ACC112 (cell line): ENCODE measurements around the gene GUCY2D.
"Not testable (repeated sequence)": the region's sequence is repeated elsewhere in the genome, so short reads cannot be mapped to it uniquely, and the experiment has no call there.

Source experiments
- H2AFZ ChIP-seq: fragments of 200-600 bp; sonication (generic); one replicate; pipeline ENCODE4 v1.6.0; 2017; ENCODE audit warnings: antibody characterized with exemption, low read length; ENCODE audit not compliant: unreplicated experiment
- H3K27ac ChIP-seq: fragments of 200-600 bp; sonication (generic); 2 replicates; pipeline ENCODE4 v1.5.1; 2014; ENCODE audit warnings: low read depth, mild to moderate bottlenecking, antibody characterized with exemption, low read length, moderate library complexity
- H3K27me3 ChIP-seq: fragments of 200-600 bp; sonication (generic); 2 replicates; pipeline ENCODE4 v1.6.1; 2014; ENCODE audit warnings: mild to moderate bottlenecking, antibody characterized with exemption, low read length, moderate library complexity, mixed read lengths; ENCODE audit not compliant: insufficient read depth
- H3K36me3 ChIP-seq: fragments of 200-600 bp; sonication (generic); 2 replicates; pipeline ENCODE4 v1.6.1; 2016; ENCODE audit warnings: mild to moderate bottlenecking, antibody characterized with exemption, low read length, moderate library complexity, mixed read lengths; ENCODE audit not compliant: insufficient read depth
- H3K4me1 ChIP-seq: fragments of 200-600 bp; sonication (generic); one replicate; pipeline ENCODE4 v1.6.1; 2016; ENCODE audit warnings: low read length, mixed read lengths; ENCODE audit not compliant: insufficient read depth, unreplicated experiment, control insufficient read depth
- H3K4me3 ChIP-seq: fragments of 200-600 bp; sonication (generic); 2 replicates; pipeline ENCODE4 v1.5.1; 2014; ENCODE audit warnings: mild to moderate bottlenecking, low read depth, low read length
- H3K79me2 ChIP-seq: fragments of 200-600 bp; sonication (generic); one replicate; pipeline ENCODE4 v1.6.0; 2016; ENCODE audit warnings: low read length; ENCODE audit not compliant: control insufficient read depth, unreplicated experiment, insufficient read depth

GUCY2D gene

DNA sequence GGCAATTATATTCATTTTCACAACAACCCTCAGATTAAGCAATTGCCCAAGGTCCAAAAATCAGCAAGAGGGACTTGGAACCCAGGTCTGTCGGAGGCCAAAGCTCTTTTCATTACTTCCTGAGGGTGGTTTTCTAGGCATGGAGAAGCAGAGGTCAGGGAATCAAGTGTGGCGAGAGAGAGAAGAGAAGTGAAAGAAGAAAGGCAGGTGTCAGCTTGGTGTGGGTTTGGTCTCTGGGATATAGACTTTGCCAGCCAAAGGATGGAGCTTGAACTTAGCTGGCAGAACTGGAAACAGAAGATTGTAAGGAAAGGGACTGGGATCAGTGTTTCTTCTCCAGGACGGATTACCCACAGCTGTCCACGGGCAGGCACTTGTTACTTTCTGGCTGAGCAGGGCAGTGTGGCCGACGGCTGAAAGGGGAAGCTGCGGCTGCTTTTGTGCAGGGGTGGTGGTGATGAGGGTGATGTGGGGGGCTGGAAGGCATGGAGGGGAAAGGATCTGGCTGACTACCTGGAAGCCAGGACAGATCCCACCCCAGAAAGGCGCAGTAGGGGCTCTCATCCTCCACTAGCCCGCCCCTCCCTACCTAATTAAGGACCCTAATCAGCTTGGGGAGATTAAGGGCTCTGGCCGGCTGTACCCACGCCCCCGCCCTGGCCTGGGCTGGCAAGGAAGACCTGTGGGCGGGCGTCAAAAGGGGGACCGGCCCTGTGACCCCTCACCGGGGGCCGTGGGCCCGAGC is at the start of gene GUCY2D:
Gene GUCY2D, plus strand, starts transcription at position 640 of the 745 bp plus-strand sequence. CDS start 433 bp downstream, outside the sequence.
- Histone ChIP-seq H2AFZ (peak within 1 kb of the TSS; percentile 12), H3K79me2 (no peaks in the 10 kb centered on the region), H3K36me3 (no peaks in the 10 kb centered on the region), H3K4me1 (peaks cover 7% of the 10 kb centered on the region), H3K27ac (no peak within 1 kb of the TSS), H3K27me3 (peaks cover 36% of the 10 kb centered on the region), H3K4me3 (peak within 1 kb of the TSS; percentile 12; the same call in 1 of the 2 replicates)

DNA sequence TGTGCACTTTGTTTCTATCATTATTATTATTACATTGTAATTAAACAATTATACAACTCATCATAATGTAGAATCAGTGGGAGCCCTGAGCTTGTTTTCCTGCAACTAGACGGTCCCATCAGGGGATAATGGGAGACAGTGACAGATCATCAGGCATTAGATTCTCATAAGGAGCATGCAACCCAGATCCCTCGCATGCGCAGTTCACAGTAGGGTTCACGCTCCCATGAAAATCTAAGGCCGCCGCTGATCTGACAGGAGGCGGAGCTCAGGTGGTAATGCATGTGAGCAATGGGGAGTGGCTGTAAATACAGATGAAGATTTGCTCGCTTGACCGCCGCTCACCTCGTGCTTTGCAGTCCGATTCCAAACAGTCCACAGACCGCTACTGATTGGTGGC is 49.1 kb upstream of the GUCY2D start:
- H3K79me2 ChIP-seq, H3K36me3 ChIP-seq, H3K4me3 ChIP-seq, H3K4me1 ChIP-seq, H3K27me3 ChIP-seq, H2AFZ ChIP-seq, H3K27ac ChIP-seq: not testable (repeated sequence)

DNA sequence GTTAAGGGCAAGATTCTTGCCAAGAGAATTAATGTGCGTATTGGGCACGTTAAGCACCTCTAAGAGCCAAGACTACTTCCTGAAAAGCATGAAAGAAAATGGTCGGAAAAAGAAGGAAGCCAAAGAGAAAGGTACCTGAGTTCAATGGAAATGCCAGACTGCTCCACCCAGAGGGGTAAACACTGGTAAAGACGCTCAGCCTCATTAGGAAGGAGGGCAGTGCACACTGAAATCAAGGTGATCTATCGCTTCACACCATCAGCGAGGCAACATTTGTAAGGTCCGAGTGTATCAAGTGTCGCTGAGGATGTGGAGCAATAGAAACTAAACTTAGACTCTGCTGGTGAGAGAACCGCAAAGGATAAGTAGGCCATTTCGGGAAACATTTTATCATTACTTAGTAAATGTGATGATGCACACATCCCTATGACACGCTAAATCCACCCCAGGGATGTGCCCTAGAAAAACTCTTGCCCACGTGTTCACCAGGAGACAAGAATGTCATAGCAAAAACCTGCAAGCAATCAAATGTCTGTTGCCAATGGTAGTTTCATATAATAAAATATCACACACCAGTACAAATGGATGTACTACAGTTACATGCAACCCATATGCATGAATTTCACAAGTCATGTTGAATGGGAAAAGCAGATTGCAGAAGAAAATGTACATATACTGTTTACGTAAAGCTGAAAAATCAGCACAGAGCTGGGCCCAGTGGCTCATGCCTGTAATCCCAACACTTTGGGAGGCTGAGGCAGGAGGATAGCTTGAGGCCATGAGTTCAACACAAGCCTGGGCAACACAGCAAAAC is 46.8 kb upstream of the GUCY2D start:
- no peaks in the 10 kb centered on the region for H3K79me2 ChIP-seq
- H3K27me3 ChIP-seq = no peaks in the 10 kb centered on the region
- H3K36me3 ChIP-seq = no peaks in the 10 kb centered on the region
- H2AFZ ChIP-seq = no peak overlapping the region
- H3K4me1 ChIP-seq = no peaks in the 10 kb centered on the region
- no peak overlapping the region for H3K27ac ChIP-seq
- H3K4me3 ChIP-seq = no peak overlapping the region

GRCh38 chr17:7956228-7956965 is 46.0 kb upstream of the GUCY2D start:
- no peaks in the 10 kb centered on the region for H3K79me2 ChIP-seq
- H3K36me3 ChIP-seq = no peaks in the 10 kb centered on the region
- H3K27ac ChIP-seq = no peak overlapping the region
- no peaks in the 10 kb centered on the region for H3K4me1 ChIP-seq
- H3K27me3 ChIP-seq = no peaks in the 10 kb centered on the region
- no peak overlapping the region for H3K4me3 ChIP-seq
- H2AFZ ChIP-seq = no peak overlapping the region

- no peaks in the 10 kb centered on the region for H3K27me3 ChIP-seq
- no peak overlapping the region for H2AFZ ChIP-seq
- no peaks in the 10 kb centered on the region for H3K4me1 ChIP-seq
- no peaks in the 10 kb centered on the region for H3K79me2 ChIP-seq
- no peak overlapping the region for H3K4me3 ChIP-seq
- H3K36me3 ChIP-seq = no peaks in the 10 kb centered on the region
- H3K27ac ChIP-seq = no peak overlapping the region
Observed at GRCh38 chr17:7959503-7960253, 42.7 kb upstream of the GUCY2D start.

DNA sequence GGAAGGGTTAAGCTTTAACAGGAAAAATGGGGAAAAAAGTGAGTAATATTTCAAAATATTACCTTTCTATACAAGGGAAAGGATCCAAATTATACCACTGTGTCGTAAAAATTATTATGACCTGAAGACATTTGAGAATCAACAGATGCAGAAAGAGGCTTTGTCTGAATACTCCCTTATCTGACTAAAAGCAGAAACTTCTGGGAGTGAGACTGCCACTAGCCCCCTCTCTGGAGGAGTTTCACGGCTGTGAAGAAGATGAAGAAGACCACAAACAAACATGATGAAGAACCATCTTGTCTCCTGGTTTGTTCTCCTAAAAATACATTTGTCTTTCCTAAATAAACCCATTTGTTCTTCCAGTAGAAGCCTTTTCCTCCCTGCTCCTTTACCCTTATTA is 41.0 kb upstream of the GUCY2D start:
- Histone ChIP-seq H2AFZ (no peak overlapping the region), H3K4me1 (no peaks in the 10 kb centered on the region), H3K4me3 (no peak overlapping the region), H3K27me3 (no peaks in the 10 kb centered on the region), H3K36me3 (no peaks in the 10 kb centered on the region), H3K27ac (no peak overlapping the region), H3K79me2 (no peaks in the 10 kb centered on the region)

GRCh38 chr17:7967751-7968150 is 34.7 kb upstream of the GUCY2D start:
- H3K27ac ChIP-seq = no peak overlapping the region
- no peaks in the 10 kb centered on the region for H3K27me3 ChIP-seq
- H3K4me1 ChIP-seq = no peaks in the 10 kb centered on the region
- no peaks in the 10 kb centered on the region for H3K36me3 ChIP-seq
- no peak overlapping the region for H3K4me3 ChIP-seq
- no peaks in the 10 kb centered on the region for H3K79me2 ChIP-seq
- no peak overlapping the region for H2AFZ ChIP-seq

DNA sequence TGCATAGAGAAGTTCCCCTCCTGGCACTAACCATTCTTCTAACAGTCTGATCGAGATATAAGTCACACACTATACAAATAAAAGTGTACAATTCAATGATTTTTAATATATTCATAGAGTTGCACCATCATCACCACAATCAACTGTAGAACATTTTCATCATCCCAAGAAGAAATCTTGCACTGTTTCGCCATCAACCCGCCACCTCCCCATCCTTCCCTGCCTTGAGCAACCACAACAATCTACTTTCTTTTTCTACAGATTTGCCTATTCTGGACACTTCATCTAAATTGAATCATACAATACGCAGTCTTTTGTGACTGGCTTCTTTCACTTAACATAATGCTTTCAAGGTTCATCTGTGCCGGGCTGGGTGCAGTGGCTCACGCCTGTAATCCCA is 33.0 kb upstream of the GUCY2D start:
- Histone ChIP-seq H2AFZ (no peak overlapping the region), H3K79me2 (no peaks in the 10 kb centered on the region), H3K4me3 (no peak overlapping the region), H3K4me1 (no peaks in the 10 kb centered on the region), H3K36me3 (no peaks in the 10 kb centered on the region), H3K27ac (no peak overlapping the region), H3K27me3 (no peaks in the 10 kb centered on the region)

DNA sequence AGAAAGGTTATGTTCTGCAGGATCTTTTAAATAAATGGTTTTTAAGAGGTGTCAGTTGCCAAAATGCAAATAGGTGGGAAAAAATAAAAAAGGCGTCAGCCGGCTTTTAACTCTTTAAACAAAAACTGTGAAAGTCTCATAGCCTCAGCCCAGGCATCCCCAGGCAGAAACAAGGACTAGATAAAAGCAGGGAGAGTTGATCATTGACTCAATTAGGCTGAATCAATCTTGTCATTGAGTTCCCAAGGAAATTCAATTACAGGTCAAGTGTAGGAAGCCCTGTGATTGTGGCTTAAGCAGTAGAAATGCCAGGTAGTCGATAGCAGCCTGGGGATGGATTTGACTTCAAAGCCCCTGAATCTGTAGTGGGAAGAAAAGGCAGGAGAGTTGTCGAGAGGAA is 30.8 kb upstream of the GUCY2D start:
- no peaks in the 10 kb centered on the region for H3K27me3 ChIP-seq
- no peak overlapping the region for H2AFZ ChIP-seq
- no peaks in the 10 kb centered on the region for H3K4me1 ChIP-seq
- H3K79me2 ChIP-seq = no peaks in the 10 kb centered on the region
- no peaks in the 10 kb centered on the region for H3K36me3 ChIP-seq
- H3K27ac ChIP-seq = no peak overlapping the region
- H3K4me3 ChIP-seq = no peak overlapping the region

GRCh38 chr17:7972131-7972785 is 30.2 kb upstream of the GUCY2D start:
- Histone ChIP-seq H3K27ac (no peak overlapping the region), H2AFZ (no peak overlapping the region)

More at GRCh38 chr17:7972131-7972785, 30.2 kb upstream of the GUCY2D start:
- H3K4me3 ChIP-seq = no peak overlapping the region
- H3K4me1 ChIP-seq = no peaks in the 10 kb centered on the region
- H3K79me2 ChIP-seq = no peaks in the 10 kb centered on the region
- H3K36me3 ChIP-seq = no peaks in the 10 kb centered on the region
- H3K27me3 ChIP-seq = no peaks in the 10 kb centered on the region
